ENCODE results near the gene KCNK1.

GRCh38 chr1:233710507-233710906 is 96.6 kb downstream of the KCNK1 start:
- TF ChIP-seq POLR2A (IDR thresholded peaks at IDR 0.05; ENCODE audit: low read length) (no peak), GATA1 (IDR thresholded peaks at IDR 0.05; ENCODE audit: low read depth, low read length) (no peak)
